ENCODE results near the gene ADRM1. TPM values are rescaled to one million over a fixed set of nuclear protein-coding genes. Genes with fewer than 3 reads are reported as not detected.

Gene ADRM1
- total RNA-seq, 1 donor from 2014 or later: 144 TPM

DNA sequence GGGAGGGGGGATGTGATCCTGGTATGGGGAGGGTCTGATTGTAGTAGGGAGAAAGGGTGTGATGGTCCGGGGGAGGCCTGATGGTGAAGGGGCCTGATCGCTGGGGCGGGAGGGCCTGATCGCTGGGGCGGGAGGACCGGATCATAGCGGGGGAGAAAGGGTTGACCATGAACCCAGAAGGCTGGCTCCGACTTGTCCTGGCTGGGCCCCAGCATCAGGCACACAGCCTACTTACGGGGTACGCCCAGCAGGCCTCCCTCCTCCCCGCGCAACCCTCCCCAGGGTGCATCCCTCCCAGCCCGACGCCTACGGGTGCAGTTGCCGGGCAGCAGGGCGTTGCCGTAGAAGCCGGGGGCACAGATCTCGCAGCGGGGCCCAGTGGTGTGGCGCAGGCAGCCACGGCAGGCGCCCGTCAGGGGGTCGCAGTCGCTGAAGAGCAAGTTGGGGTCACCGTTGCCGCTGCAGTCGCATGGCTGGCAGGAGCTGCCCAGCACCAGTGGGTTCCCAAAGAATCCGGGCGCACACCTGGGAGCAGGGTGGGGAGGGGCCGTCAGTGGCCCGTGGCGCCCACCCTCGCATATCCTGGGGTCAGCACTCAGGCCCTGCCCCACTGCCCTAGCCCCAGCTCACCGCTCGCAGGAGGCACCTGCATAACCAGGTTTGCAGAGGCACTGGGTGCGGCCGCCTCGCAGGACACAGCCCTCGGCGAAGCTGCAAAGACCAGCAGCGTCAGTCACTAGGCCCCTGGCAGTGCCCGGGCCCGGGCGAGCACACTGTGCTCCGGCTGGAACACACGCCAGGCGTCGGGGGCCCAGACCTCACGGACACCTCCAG is 20.6 kb downstream of the ADRM1 start:
- DNase-seq (ENCODE audit: low read depth): no peak

- no peak for DNase-seq (ENCODE audit: low read depth)
Observed at GRCh38 chr20:62323980-62324906, 21.4 kb downstream of the ADRM1 start.

DNA sequence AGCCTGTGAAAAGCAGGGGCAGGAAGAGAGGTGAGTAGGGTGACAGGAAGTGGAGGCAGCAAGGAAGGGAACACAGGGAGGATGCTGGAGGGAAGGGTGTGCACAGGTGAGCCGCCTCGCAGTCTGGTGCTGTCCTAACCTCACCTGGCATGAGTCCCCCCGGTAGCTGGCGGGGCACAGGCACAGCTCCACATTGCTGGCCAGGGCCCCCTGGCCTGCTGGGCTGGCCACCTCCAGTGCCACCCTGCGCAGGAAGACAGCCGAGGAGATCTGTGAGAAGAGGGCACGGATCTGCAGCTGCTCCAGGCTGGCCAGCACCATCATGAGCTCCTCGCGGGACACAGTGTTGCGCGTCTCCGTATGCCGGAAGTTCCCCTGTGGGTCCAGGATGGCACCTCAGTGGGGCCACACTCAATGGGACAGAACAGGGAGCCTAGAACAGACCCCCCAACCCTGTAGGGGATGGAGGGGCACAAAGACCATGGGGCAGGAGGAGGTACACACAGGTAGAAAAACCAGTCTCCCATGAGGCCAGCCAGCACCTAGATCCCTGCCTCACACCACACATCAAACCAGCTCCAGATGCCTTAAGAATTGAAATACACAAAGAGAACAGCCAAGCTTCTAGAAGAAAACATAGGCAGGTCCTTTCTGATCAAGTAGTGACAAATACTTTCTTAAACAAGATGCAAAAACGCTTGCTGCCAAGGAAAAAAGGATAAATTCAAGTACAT is 22.5 kb downstream of the ADRM1 start:
- no peak for DNase-seq (ENCODE audit: low read depth)

GRCh38 chr20:62326559-62326958 is 23.8 kb downstream of the ADRM1 start:
- DNase-seq (ENCODE audit: low read depth): no peak

DNA sequence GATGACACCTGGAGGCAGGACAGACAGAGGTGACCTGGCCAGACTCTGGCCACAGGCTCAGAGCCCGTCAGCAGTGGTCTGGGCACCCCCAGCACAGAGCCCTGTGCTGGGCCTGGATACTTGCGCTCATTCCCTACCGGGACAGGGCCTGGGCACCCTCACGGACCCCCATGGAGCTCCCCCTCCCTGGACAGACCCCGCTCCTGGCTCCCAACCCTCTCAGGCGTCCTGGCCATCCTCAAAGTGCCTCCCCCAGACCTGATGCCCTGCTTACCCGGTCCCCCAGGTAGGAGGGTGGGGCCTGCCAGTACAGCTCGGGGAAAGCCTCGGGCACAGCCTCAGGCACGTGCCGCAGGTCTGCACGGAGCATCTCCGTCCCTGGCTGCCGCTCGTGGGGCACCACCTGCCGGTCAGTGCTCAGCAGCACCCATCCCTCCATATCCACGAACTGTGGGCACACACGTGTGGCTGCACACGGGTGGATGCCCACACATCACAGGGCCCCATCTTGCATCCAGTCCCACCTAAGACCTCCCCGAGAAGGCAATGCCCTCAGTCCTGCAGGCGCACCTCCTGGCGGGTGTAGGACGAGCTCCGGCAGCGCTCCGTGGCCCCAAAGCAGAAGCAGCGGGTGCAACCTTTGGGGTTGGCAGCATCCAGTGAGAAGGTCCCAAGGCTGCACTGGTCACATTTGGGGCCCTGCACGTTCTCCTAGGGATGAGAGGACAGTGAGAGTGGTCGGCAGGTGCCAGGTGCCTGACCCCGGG is 24.3 kb downstream of the ADRM1 start:
- DNase-seq (ENCODE audit: low read depth): no peak

GRCh38 chr20:62327726-62328495 is 25.1 kb downstream of the ADRM1 start:
- DNase-seq (ENCODE audit: low read depth): no peak

- no peak for DNase-seq (ENCODE audit: low read depth)
Observed at GRCh38 chr20:62328684-62329388, 26.0 kb downstream of the ADRM1 start.

DNA sequence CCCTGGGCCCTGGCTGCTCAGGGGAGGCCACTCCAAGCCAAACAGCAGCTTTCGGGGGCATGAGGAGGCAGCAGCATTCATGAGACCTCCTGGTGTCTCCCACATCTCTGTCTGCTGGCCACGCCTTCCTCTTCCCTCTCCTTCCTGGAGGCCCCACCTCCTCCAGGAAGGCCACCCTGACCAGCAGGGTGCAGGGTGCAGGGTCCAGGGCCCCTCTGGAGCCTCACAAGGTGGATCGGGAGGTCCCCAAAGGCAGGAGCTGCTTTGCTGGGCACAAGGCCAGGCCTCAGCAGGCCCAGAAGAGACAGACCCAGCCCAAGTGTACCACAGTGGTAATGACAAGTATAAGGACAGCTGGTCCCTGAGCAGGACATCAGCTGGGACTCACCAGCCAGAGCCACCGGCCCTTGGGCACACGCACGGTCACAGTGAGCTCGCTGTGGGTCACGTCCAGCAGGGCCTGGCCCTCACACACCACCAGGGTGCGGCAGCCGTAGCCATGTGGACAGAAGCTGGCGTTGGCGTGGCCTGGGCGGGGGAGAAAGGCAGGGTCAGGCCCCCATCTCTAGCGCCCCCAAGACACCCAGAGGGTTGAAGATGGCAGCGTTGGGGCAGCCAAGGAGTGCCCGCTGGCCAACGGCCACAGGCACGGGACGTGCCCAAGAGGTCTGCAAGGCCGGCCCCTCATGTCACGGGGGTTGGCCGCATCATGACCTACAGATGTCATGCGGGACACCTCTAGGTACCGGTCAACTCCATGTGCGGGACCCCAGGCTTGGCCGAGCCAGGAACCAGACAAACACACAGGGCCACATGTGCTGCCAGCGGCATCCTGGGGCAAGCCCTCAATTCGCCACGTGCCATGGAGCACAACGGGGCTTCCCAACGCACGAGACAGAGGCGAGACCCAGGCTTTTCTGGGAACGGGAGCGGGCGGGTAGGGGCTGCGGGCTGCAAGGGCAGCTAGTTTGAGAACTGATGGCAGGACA is 26.9 kb downstream of the ADRM1 start:
- DNase-seq (ENCODE audit: low read depth): no peak

DNA sequence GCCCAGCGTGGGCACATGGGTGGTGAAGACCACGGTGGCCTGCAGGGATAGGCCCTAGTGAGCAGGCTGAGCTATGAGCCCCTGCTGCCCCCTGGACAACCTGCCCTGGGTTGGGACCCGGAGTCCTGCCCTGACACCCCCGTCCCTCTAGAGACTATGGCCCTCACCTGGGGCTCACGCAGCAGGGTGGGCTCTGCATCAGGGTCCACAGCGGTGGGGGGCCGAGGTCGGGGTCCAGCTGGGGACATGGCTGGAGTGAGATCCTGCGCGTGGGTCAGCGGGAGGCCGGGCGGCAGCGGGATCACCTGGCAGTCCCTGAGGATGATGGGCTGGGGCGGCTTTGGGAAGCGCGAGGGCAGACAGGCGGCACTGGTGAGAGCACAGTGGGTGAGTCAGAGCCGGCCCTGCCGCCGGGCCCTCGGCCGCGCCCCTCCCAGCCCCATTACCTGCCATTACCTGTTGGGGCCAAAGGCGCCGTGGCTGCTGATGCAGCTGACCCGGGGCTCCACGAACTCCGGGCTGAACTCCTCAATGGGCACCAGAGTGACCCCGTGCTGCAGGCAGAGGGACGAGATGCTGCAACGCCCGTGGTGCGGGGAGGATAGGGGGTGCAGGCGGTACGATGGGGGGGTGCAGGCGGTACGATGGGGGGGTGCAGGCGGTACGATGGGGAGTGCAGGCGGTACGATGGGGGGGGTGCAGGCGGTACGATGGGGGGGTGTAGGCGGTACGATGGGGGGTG is 27.9 kb downstream of the ADRM1 start:
- DNase-seq (ENCODE audit: low read depth): no peak

DNA sequence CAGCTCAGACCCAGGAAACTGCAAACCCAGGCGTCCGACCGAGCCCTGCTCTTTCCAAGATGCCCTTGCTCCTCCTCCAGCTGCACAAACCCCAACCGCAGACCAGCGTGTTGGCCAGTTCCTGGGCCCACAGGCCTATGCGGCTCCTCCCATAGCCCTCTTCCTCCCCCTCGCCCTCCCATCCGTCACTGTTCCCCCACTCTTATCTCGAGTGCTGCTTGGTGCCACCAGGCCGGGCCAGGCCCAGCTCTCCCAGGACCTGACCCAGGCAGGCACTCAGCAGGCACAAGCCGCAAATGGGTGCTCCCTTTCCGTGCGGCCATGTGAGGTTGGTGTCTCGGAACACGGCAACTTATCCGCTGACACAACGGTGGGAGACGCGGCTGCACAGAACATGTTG is 28.6 kb downstream of the ADRM1 start:
- DNase-seq (ENCODE audit: low read depth): no peak

GRCh38 chr20:62332421-62332820 is 29.6 kb downstream of the ADRM1 start:
- no peak for DNase-seq (ENCODE audit: low read depth)

GRCh38 chr20:62332989-62333819 is 30.4 kb downstream of the ADRM1 start:
- DNase-seq (ENCODE audit: low read depth): no peak

DNA sequence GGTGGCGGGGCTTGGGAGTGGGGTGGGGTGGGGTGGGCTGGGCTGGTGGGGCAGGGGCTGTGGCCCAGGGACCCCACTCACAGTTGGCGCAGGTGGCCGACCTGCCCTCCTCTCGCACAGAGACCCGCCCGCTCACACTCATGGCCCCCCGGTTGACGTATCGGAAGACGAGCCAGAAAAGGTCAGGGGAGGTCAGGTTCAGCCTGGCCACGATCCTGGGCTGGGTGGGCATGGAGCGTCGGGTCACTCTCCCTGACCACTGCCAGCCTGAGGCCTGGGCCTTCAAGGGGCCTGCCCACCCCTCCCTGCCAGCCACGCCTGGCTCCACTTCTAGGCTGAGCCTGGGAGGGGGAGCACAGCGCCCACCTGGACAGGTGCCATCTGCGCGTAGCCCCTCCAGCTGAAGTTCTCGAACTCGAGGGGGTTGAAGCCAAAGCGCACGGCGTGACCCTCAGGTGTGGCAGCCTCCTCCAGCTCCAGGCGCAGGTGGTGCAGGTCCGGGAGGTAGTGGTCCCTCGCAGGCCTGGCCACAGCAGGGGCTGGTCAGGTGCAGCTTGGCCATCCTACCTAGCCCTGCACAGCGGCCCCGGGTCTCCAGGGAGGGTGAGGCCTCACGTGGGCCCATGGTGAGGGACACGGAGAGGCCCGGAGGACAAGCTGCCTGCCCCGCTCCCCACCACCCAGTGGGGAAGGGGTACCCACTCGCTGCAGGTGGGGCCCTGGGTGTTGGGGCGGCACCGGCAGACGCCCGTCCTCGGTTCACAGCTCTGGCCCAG is 31.2 kb downstream of the ADRM1 start:
- DNase-seq (ENCODE audit: low read depth): no peak

DNA sequence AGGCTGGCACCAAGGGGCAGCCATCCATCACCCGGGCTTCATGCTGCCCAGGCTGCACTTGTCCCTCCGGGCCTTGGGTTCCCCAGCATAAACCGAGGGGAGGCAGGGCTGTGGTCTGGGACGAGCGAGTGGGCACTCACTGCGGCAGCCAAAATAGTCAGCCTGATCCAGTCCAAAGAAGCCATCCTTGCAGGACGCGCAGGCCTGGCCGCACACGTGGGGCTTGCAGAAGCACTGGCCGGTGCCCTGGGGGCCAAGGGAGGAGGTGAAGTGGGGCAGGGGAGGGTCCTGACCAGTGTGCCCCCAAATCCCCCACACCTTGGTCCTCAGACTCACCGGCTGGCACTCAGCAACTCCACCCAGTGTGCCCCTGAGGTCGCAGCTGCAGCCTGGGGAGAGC is 32.1 kb downstream of the ADRM1 start:
- no peak for DNase-seq (ENCODE audit: low read depth)

- no peak for DNase-seq (ENCODE audit: low read depth)
Observed at GRCh38 chr20:62335532-62335931, 32.7 kb downstream of the ADRM1 start.

DNA sequence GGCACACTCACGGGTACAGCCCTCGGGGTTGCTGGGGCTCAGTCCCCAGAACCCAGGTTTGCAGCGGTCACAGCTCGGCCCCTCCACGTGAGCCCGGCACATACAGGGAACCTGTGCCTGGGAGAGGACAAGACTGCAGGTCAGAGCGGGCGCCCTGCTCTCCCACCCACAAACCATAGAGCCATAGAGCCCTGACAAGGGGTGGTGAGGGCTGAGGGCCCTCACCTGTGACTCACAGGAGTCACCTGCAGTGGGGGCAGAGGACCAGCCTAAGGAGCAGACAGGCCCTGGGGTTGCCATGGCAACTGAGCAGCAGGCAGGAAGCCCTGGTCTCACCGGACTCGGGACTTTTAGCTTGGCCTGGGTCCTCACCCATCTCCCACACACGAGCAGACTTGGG is 33.5 kb downstream of the ADRM1 start:
- DNase-seq (ENCODE audit: low read depth): no peak

All from myocyte (in vitro differentiated cells).